ENCODE results near the gene AGTR2.

GRCh38 chrX:116213262-116213661 lies 42.7 kb downstream of the AGTR2 start:
- TF ChIP-seq CTCF (IDR thresholded peaks at IDR 0.05) = no peak
- no peak for TF ChIP-seq EP300 (IDR thresholded peaks at IDR 0.05)
- TF ChIP-seq POLR2A (IDR thresholded peaks at IDR 0.05) = no peak
- TF ChIP-seq POLR2AphosphoS5 (IDR thresholded peaks at IDR 0.05) = no peak
